ENCODE measurements around the gene EIF3F. TPM values are rescaled to one million over a fixed set of nuclear protein-coding genes. Genes with fewer than 3 reads are reported as not detected.

EIF3F gene
- total and polyA plus RNA-seq, 2 donors (not counting 3 experiments of a cell fraction or from before 2014, with no cell fraction given): 411 to 436 TPM

DNA sequence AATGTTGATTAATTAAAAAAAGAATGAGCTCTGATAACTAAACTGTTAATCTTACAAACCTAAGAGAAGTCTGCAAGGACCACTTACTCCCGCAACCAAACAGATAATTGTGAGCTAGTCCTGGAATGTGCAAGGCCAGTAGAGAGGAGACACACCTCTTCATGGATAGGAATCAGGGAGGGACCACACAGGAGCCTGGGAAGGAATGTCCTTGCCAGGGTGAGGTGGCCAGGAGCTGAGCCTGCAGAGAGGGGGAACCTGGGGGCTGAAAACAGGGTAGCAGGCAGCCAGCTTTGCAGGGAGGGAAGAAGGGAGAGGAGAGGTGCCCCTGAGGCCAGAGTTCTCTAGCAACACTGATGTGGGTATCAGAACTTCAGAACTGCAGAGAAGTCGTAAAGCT, 12.5 kb upstream of the EIF3F start:
- peaks cover 30% of the 10 kb centered on the region for H3K4me1 ChIP-seq (ENCODE audit: control insufficient read depth, extremely low read depth, insufficient read depth, low read length)
- H3K79me2 ChIP-seq (ENCODE audit: control insufficient read depth, insufficient read depth, low read length): no peaks in the 10 kb centered on the region
- FAIRE-seq (no peak), DNase-seq (ENCODE audit: low read depth, low spot score) (no peak)
- no peaks in the 10 kb centered on the region for H3K36me3 ChIP-seq (ENCODE audit: control insufficient read depth in 2 of 2, extremely low read depth in 1 of 2, insufficient read depth in 2 of 2, low read length in 2 of 2)
- ChIA-PET CTCF (interaction anchor here (1.2 to 4.9 kb wide), 5 partner anchors 12 to 125 kb away, joined by 3 to 59 read pairs (median 6); partner anchors contain the start of gene EIF3F), POLR2A (no interaction called here)
- no peaks in the 10 kb centered on the region for H3K9me1 ChIP-seq (replicated peaks; ENCODE audit: control insufficient read depth, extremely low read depth, insufficient read depth, low read length)
- H3K9ac ChIP-seq (replicated peaks; ENCODE audit: extremely low read depth, insufficient read depth, low read length): no peak overlapping the region
- H3K27ac ChIP-seq (ENCODE audit: insufficient read depth, low read depth, low read length): no peak overlapping the region
- no peaks in the 10 kb centered on the region for H3K27me3 ChIP-seq (ENCODE audit: control insufficient read depth in 2 of 2, insufficient read depth in 2 of 2, low read length in 2 of 2)
- H3K9me3 ChIP-seq (replicated peaks; ENCODE audit: control insufficient read depth, insufficient read depth, low read length): no peaks in the 10 kb centered on the region
- no peaks in the 10 kb centered on the region for H4K20me1 ChIP-seq (replicated peaks; ENCODE audit: control insufficient read depth, extremely low read depth, insufficient read depth, low read length)
- intact Hi-C loops (cut with micrococcal nuclease) (loop anchor here (5.0 kb wide), 1 partner anchor 917 kb away; no protein-coding TSS in a partner anchor), dilution Hi-C loops (cut with MboI; ENCODE audit: extremely low pct_ligation_motif_present, low sequenced_read_pairs) (no loop called here)
- no peak overlapping the region for H2AFZ ChIP-seq (ENCODE audit: low read depth, low read length)
- no peak overlapping the region for H3K4me2 ChIP-seq (ENCODE audit: insufficient read depth, low read length)
- TF ChIP-seq POLR2AphosphoS5 (IDR thresholded peaks at IDR 0.05; ENCODE audit: insufficient read depth, low read depth, low read length) (no peak), JUN (IDR thresholded peaks at IDR 0.05; ENCODE audit: borderline replicate concordance, insufficient read depth, insufficient read length, low read depth) (no peak), FOS (IDR thresholded peaks at IDR 0.05; ENCODE audit: borderline replicate concordance, insufficient read depth, low read length) (no peak), EZH2 (IDR thresholded peaks at IDR 0.05; ENCODE audit: borderline replicate concordance, low read depth, low read length, severe bottlenecking) (no peak), GATA2 (IDR thresholded peaks at IDR 0.05; ENCODE audit: insufficient read depth, insufficient read length, low read depth, low read length) (no peak), POLR2A (IDR thresholded peaks at IDR 0.05; ENCODE audit: low read depth, low read length) (no peak), MYC (IDR thresholded peaks at IDR 0.05; ENCODE audit: low read depth, low read length) (no peak)
- TF ChIP-seq, protein P1, sequence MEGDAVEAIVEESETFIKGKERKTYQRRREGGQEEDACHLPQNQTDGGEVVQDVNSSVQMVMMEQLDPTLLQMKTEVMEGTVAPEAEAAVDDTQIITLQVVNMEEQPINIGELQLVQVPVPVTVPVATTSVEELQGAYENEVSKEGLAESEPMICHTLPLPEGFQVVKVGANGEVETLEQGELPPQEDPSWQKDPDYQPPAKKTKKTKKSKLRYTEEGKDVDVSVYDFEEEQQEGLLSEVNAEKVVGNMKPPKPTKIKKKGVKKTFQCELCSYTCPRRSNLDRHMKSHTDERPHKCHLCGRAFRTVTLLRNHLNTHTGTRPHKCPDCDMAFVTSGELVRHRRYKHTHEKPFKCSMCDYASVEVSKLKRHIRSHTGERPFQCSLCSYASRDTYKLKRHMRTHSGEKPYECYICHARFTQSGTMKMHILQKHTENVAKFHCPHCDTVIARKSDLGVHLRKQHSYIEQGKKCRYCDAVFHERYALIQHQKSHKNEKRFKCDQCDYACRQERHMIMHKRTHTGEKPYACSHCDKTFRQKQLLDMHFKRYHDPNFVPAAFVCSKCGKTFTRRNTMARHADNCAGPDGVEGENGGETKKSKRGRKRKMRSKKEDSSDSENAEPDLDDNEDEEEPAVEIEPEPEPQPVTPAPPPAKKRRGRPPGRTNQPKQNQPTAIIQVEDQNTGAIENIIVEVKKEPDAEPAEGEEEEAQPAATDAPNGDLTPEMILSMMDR (IDR thresholded peaks at IDR 0.05; ENCODE audit: extremely low read depth in 1 of 2, insufficient read depth in 1 of 2, low read depth in 1 of 2, low read length in 2 of 2): no peak
- TF ChIP-seq, protein P2, sequence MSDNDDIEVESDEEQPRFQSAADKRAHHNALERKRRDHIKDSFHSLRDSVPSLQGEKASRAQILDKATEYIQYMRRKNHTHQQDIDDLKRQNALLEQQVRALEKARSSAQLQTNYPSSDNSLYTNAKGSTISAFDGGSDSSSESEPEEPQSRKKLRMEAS (IDR thresholded peaks at IDR 0.05; ENCODE audit: insufficient read depth, insufficient read length): no peak
- BruUV-seq (replicated peaks): no TSS peak
- no peak overlapping the region for H3K4me3 ChIP-seq (replicated peaks in 1 of 3; ENCODE audit: insufficient read depth in 1 of 3, low read depth in 1 of 3, low read length in 3 of 3)
